Neural cell (in vitro differentiated cells): ENCODE results near the gene BRI3. TPM values are rescaled to one million over a fixed set of nuclear protein-coding genes. Genes with fewer than 3 reads are reported as not detected.

Experiments used
- H2AFZ ChIP-seq: fragments of 200-600, 300-800 bp; sonication (generic), shearing (Covaris generic); 2 replicates; pipeline ENCODE4 v1.6.0; 2014; ENCODE audit warnings: low read depth, mild to moderate bottlenecking, antibody characterized with exemption, low read length, moderate library complexity
- H3F3A ChIP-seq: fragments of 200-600 bp; shearing (Covaris generic); 2 replicates; pipeline ENCODE4 v1.6.1; 2016; ENCODE audit warnings: mild to moderate bottlenecking, moderate library complexity, mixed read lengths, antibody characterized with exemption, low read length; ENCODE audit not compliant: insufficient read depth, poor library complexity, severe bottlenecking
- H3K27ac ChIP-seq: fragments of 200-600, 300-800 bp; sonication (generic), shearing (Covaris generic); 2 replicates; pipeline ENCODE4 v1.5.1; 2014; ENCODE audit warnings: mild to moderate bottlenecking, low read length, moderate library complexity
- H3K27me3 ChIP-seq: fragments of 300-800, 200-600 bp; sonication (generic), shearing (Covaris generic); 2 replicates; pipeline ENCODE4 v1.6.0; 2014; ENCODE audit warnings: mild to moderate bottlenecking, low read depth, low read length, moderate library complexity; ENCODE audit not compliant: insufficient read depth
- H3K36me3 ChIP-seq: fragments of 300-800, 200-600 bp; sonication (generic), shearing (Covaris generic); 2 replicates; pipeline ENCODE4 v1.5.1; 2014; ENCODE audit warnings: mild to moderate bottlenecking, antibody characterized with exemption, low read length, moderate library complexity; ENCODE audit not compliant: insufficient read depth
- H3K4me2 ChIP-seq: fragments of 300-800, 200-600 bp; sonication (generic), shearing (Covaris generic); 2 replicates; pipeline ENCODE4 v1.6.0; 2014; ENCODE audit warnings: mild to moderate bottlenecking, low read length
- H3K4me3 ChIP-seq: fragments of 300-800, 200-600 bp; sonication (generic), shearing (Covaris generic); 2 replicates; pipeline ENCODE4 v1.5.1; 2014; ENCODE audit warnings: mild to moderate bottlenecking, low read length, moderate library complexity
- H3K79me2 ChIP-seq: fragments of 200-600 bp; shearing (Covaris generic); replicated peaks from 2 replicates; pipeline ENCODE4 v1.6.0; 2014; ENCODE audit warnings: mild to moderate bottlenecking, low read length, moderate library complexity; ENCODE audit not compliant: insufficient read depth
- H3K9ac ChIP-seq: fragments of 300-800, 200-600 bp; sonication (generic), shearing (Covaris generic); 2 replicates; pipeline ENCODE4 v1.6.1; 2016; ENCODE audit warnings: mild to moderate bottlenecking, low read length, mixed read lengths
- H3K9me2 ChIP-seq: fragments of 200-600 bp; shearing (Covaris generic); 2 replicates; pipeline ENCODE4 v1.6.1; 2016; ENCODE audit warnings: mild to moderate bottlenecking, low read length, mixed read lengths; ENCODE audit not compliant: insufficient read depth
- H3K9me3 ChIP-seq: fragments of 200-600, 300-800 bp; sonication (generic), shearing (Covaris generic); 2 replicates; pipeline ENCODE4 v1.6.1; 2016; ENCODE audit warnings: mild to moderate bottlenecking, mixed run types, low read length, moderate library complexity, mixed read lengths
- H4K20me1 ChIP-seq: fragments of 200-600 bp; shearing (Covaris generic); 2 replicates; pipeline ENCODE4 v1.6.1; 2016; ENCODE audit warnings: mild to moderate bottlenecking, mixed run types; ENCODE audit not compliant: insufficient read depth
- CTCF ChIP-seq: fragments of 450-650 bp; IDR thresholded peaks from 2 replicates; pipeline ENCODE4 v1.5.1; 2014; ENCODE audit warnings: antibody characterized with exemption, mild to moderate bottlenecking, moderate library complexity; ENCODE audit not compliant: poor library complexity, severe bottlenecking
- EP300 ChIP-seq: fragments of 450-650 bp; conservative IDR thresholded peaks from 2 replicates; pipeline ENCODE4 v1.6.1; 2014; ENCODE audit warnings: antibody characterized with exemption, mild to moderate bottlenecking, moderate library complexity; ENCODE audit not compliant: poor library complexity, severe bottlenecking
- EZH2 ChIP-seq: fragments of 200-600, 300-800 bp; shearing (Covaris generic), sonication (generic); IDR thresholded peaks from 2 replicates; pipeline ENCODE4 v1.6.1; 2014; ENCODE audit warnings: antibody characterized with exemption, low read length, borderline replicate concordance, mild to moderate bottlenecking; ENCODE audit not compliant: insufficient read depth, poor library complexity, severe bottlenecking
- MXI1 ChIP-seq: fragments of 450-650 bp; conservative IDR thresholded peaks from 2 replicates; pipeline ENCODE4 v1.6.1; 2014; ENCODE audit warnings: antibody characterized with exemption, mild to moderate bottlenecking; ENCODE audit not compliant: poor library complexity, severe bottlenecking
- POLR2AphosphoS5 ChIP-seq: IDR thresholded peaks from 2 replicates; pipeline ENCODE4 v1.6.1; 2012
- RAD21 ChIP-seq: fragments of 450-650 bp; conservative IDR thresholded peaks from 2 replicates; pipeline ENCODE4 v1.6.1; 2014; ENCODE audit warnings: antibody characterized with exemption, mild to moderate bottlenecking, moderate library complexity
- REST ChIP-seq: IDR thresholded peaks from 2 replicates; pipeline ENCODE4 v1.6.1; 2012; ENCODE audit warnings: borderline replicate concordance
- SMC3 ChIP-seq: fragments of 450-650 bp; conservative IDR thresholded peaks from 2 replicates; pipeline ENCODE4 v1.6.1; 2014; ENCODE audit warnings: antibody characterized with exemption, mild to moderate bottlenecking, moderate library complexity; ENCODE audit not compliant: poor library complexity
- TAF1 ChIP-seq: IDR thresholded peaks from 2 replicates; pipeline ENCODE4 v1.6.1; 2012; ENCODE audit warnings: low read depth
- polyA plus RNA-seq: library from polyadenylated mRNA; depleted of rRNA; stranded (reverse); fragments of >200 nt; gene quantifications from 2 replicates; pipeline ENCODE4 v1.2.3, GENCODE V29; 2014

The BRI3 gene
- polyA plus RNA-seq, 1 donor from 2014 or later = 55.6 TPM

GRCh38 chr7:98339043-98339442 is 57.6 kb downstream of the BRI3 start:
- H4K20me1 ChIP-seq = no peaks in the 10 kb centered on the region
- H2AFZ ChIP-seq = no peak overlapping the region
- H3K9me2 ChIP-seq = no peaks in the 10 kb centered on the region
- no peak overlapping the region for H3K27ac ChIP-seq
- H3K36me3 ChIP-seq = no peaks in the 10 kb centered on the region
- no peaks in the 10 kb centered on the region for H3K79me2 ChIP-seq
- no peak overlapping the region for H3K4me3 ChIP-seq
- H3F3A ChIP-seq = no peaks in the 10 kb centered on the region
- TF ChIP-seq EZH2 (no peak), TAF1 (no peak), CTCF (no peak), POLR2AphosphoS5 (no peak)
- no peaks in the 10 kb centered on the region for H3K9me3 ChIP-seq
- no peaks in the 10 kb centered on the region for H3K27me3 ChIP-seq
- H3K9ac ChIP-seq = no peak overlapping the region
- H3K4me2 ChIP-seq = no peak overlapping the region

- H3K36me3 ChIP-seq = no peaks in the 10 kb centered on the region
- no peak overlapping the region for H2AFZ ChIP-seq
- no peaks in the 10 kb centered on the region for H4K20me1 ChIP-seq
- no peak overlapping the region for H3K9ac ChIP-seq
- no peaks in the 10 kb centered on the region for H3K79me2 ChIP-seq
- no peak overlapping the region for H3K4me2 ChIP-seq
- TF ChIP-seq MXI1 (no peak), POLR2AphosphoS5 (no peak), EP300 (no peak), CTCF (no peak), SMC3 (no peak), EZH2 (no peak), RAD21 (no peak), TAF1 (no peak), REST (no peak)
- no peaks in the 10 kb centered on the region for H3K9me3 ChIP-seq
- no peaks in the 10 kb centered on the region for H3K9me2 ChIP-seq
- no peak overlapping the region for H3K27ac ChIP-seq
- no peaks in the 10 kb centered on the region for H3K27me3 ChIP-seq
- H3K4me3 ChIP-seq = no peak overlapping the region
- H3F3A ChIP-seq = no peaks in the 10 kb centered on the region
Observed at GRCh38 chr7:98341106-98341505, 59.6 kb downstream of the BRI3 start.

Other genes starting within 250 kb of the BRI3 start
- 11.9 and 12.3 TPM in 2 replicates for gene LMTK2, start 174.8 kb upstream of the BRI3 start, polyA plus RNA-seq
- gene BHLHA15, start 70.2 kb upstream of the BRI3 start, polyA plus RNA-seq = not detected in 2 replicates
- gene TECPR1, start 29.5 kb upstream of the BRI3 start, polyA plus RNA-seq = 46.6 and 50.8 TPM in 2 replicates
- gene BAIAP2L1, start 119.4 kb downstream of the BRI3 start, polyA plus RNA-seq = 0.54 TPM in 1 of 2 replicates, not detected in the other